Cardiac fibroblast (primary cell): Measurements from ENCODE around the gene SGPL1.
"Not testable (repeated sequence)": the region's sequence is repeated elsewhere in the genome, so short reads cannot be mapped to it uniquely, and the experiment has no call there.

Experiments
- DNase-seq, 2 donors: peaks; one replicate each; pipeline versions ENCODE4 v3.0.0 to v3.0.0-alpha.2; 2010; ENCODE audit warnings: low read depth in 2 of 2
- H3K4me3 ChIP-seq, 2 donors: replicated peaks in 1 of 2; 1 replicate in 1 of 2; 2 replicates in 1 of 2; pipeline ENCODE4 v1.5.1; 2011; ENCODE audit warnings: low read depth in 2 of 2, low read length in 2 of 2, mild to moderate bottlenecking in 2 of 2, moderate library complexity in 1 of 2
- TF ChIP-seq, protein P1 (sequence below): IDR thresholded peaks from one replicate; pipeline ENCODE4 v1.5.1; 2011; ENCODE audit warnings: low read depth, mild to moderate bottlenecking, low read length, inconsistent platforms

Gene SGPL1, protein sequence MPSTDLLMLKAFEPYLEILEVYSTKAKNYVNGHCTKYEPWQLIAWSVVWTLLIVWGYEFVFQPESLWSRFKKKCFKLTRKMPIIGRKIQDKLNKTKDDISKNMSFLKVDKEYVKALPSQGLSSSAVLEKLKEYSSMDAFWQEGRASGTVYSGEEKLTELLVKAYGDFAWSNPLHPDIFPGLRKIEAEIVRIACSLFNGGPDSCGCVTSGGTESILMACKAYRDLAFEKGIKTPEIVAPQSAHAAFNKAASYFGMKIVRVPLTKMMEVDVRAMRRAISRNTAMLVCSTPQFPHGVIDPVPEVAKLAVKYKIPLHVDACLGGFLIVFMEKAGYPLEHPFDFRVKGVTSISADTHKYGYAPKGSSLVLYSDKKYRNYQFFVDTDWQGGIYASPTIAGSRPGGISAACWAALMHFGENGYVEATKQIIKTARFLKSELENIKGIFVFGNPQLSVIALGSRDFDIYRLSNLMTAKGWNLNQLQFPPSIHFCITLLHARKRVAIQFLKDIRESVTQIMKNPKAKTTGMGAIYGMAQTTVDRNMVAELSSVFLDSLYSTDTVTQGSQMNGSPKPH

DNA sequence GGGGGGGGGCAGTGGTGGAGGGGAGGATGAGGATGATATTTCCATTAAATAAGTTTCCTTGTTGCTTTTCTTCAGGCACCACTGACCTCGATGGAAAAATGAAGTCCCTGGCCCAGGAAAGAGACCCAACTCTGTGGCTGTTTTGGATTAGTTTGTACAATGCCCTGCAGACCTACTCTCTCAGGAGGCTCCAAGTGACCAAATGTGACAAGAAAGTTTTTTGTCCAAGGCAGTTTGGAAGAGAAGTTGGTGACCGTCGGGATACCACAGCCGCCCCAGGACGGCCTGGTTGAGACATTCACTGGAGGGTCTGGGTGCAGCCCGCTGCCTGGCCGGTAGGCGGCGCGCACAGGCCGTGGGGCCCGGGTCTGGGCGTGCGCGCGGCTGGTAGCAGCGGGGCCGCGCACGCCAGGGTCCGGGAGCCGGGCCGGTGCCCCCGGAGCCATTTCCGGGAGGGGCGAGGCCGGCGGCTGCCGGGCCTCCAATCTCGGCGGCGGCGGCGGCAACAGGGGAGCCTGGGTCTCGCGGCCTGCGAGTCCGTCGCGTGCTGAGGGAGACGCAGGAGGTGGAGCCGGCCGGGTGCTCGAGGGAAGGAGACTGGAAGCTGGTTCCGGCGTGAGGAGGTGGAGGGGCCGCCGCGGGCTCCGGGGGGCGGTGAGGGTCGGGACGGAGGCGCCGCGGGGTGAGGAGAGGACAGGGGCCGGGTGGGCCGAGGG is at the start of gene SGPL1:
SGPL1 (plus strand) TSS at position 445 of the 716 bp plus-strand sequence. CDS start 906 bp downstream, outside the sequence.
- H3K4me3 ChIP-seq, result peak within 1 kb of the TSS; percentile 89 to 92
- peak; percentile 72 to 87 for DNase-seq

GRCh38 chr10:70768026-70768685 is 47.6 kb upstream of the SGPL1 start:
- not testable (repeated sequence) for DNase-seq, H3K4me3 ChIP-seq

More for the DNA sequence above, at the start of gene SGPL1:
- TF ChIP-seq, protein P1, sequence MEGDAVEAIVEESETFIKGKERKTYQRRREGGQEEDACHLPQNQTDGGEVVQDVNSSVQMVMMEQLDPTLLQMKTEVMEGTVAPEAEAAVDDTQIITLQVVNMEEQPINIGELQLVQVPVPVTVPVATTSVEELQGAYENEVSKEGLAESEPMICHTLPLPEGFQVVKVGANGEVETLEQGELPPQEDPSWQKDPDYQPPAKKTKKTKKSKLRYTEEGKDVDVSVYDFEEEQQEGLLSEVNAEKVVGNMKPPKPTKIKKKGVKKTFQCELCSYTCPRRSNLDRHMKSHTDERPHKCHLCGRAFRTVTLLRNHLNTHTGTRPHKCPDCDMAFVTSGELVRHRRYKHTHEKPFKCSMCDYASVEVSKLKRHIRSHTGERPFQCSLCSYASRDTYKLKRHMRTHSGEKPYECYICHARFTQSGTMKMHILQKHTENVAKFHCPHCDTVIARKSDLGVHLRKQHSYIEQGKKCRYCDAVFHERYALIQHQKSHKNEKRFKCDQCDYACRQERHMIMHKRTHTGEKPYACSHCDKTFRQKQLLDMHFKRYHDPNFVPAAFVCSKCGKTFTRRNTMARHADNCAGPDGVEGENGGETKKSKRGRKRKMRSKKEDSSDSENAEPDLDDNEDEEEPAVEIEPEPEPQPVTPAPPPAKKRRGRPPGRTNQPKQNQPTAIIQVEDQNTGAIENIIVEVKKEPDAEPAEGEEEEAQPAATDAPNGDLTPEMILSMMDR, result peak; percentile 77

DNA sequence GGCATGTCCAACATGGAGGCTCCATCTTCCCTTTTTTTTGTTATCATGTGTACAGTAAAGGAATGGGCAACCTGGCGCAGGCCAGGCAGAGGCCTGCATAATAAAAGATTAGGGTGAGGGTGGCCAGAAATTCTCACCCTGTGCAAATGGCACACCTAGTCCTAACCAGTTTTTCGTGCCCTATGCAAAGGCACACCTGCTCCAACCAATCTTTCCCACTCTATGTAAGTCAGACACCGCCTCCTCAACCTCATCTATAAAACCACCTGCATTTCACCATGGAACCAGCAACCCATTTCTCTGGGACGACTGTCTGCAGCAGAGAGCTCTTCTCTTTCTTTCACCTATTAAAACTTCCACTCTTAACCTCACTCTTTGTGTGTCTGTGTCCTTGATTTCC is 46.6 kb upstream of the SGPL1 start:
- no peak overlapping the region for H3K4me3 ChIP-seq
- TF ChIP-seq, protein P1, result no peak
- no peak for DNase-seq

DNA sequence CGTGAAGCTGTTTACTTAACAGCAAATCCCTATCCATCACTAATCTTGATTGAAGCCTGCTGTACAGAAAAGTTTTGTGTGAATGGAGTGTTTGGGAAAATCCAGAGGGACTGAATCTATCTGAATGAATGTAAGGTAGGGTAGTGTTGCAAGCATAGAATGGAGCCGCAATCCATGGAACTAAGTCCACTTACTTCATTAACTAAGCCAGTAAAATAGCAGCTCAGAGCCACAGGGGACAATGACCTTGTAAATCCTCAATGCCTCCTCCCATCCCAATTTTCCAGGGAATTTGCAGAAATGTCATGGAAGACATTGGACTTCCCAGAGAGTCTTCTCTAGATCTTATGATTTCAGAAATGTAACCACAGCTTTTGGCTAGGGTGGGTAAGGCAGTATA is 45.7 kb upstream of the SGPL1 start:
- no peak overlapping the region for H3K4me3 ChIP-seq
- TF ChIP-seq, protein P1, result no peak
- DNase-seq, result no peak

DNA sequence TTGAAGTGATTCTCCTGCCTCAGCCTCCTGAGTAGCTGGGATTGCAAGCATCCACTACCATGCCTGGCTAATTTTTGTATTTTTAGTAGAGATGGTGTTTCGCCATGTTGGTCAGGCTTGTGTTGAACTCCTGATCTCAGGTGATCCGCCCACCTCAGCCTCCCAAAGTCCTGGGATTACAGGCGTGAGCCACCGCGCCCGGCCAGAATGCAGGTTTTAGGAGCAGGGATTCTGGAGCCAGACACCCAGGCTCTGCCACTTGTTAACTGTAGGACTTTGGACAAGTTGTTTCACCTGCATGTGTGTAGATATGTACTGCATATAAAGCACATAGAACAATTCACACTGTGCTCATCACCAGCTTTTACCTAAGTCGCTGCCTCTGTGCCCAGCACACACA is 45.2 kb upstream of the SGPL1 start:
- not testable (repeated sequence) for H3K4me3 ChIP-seq, DNase-seq

DNA sequence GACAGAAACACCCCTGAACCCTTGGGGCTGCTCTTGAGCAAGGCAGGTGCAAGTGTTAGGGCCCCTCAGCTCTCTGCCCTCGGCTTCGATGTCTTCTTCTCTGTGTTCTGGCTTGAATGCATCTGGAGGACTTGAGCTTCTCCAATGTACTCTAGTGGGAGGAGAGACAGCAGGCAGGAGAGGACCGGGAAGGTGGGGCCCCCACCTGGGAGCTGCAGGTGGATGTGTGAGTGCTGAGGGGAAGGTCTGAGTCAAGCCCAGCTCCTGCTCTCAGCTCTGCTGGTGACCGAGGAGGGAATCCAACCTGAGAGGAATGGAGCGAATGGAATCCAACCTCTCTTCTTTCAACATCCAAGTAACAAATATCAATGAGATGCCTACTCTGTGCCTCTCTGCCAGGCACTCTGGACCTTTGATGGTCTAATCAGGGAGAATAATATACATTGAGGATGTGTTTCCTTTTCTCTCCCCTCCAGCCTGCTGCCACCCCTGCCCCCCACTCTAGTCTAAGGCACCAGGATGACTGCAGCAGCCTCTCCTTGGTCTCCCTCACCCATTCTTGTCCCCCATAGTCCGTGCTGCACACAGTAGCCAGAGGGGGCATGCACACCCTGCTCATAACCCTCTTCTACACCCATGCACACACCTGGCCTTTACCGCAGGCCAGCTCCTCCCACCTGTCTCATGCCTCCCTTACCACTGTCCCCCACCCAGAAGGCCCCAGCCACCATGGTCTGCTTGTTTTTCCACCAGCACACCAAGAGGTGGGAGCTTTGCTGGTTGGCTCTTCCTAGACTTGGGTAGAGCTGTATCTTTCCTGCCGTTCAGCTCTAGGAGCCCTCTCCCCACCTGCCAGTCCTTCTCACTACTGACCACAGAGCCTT is 44.2 kb upstream of the SGPL1 start:
- TF ChIP-seq, protein P1, result no peak
- DNase-seq, result no peak
- H3K4me3 ChIP-seq, result no peak overlapping the region

GRCh38 chr10:70772627-70773026 is 43.1 kb upstream of the SGPL1 start:
- no peak overlapping the region for H3K4me3 ChIP-seq
- TF ChIP-seq, protein P1, result no peak
- no peak for DNase-seq
